OCI-LY3 (cell line): ENCODE data around the gene PRMT1.

ENCODE experiments used
- CTCF ChIP-seq: fragments of 200-600, 300-600 bp; sonication (generic); IDR thresholded peaks from 2 replicates; pipeline ENCODE4 v1.5.1; 2014; ENCODE audit warnings: antibody characterized with exemption, low read length, low read depth
- EZH2phosphoT487 ChIP-seq: fragments of 200-600 bp; shearing (Covaris generic); IDR thresholded peaks from 2 replicates; pipeline ENCODE4 v1.6.1; 2018; ENCODE audit warnings: antibody characterized with exemption, mixed run types, low read depth

- TF ChIP-seq CTCF: no peak
- TF ChIP-seq EZH2phosphoT487: no peak
These were observed 53.1 kb downstream of the PRMT1 start for GRCh38 chr19:49730166-49730565.
